HEK293T (cell line): Measurements from ENCODE around the gene TMEM178B.

Experiments
- CTCF ChIA-PET: fragments of 350-600 bp; formaldehyde crosslinking; extraction: SDS; loops from one replicate; lab custom pipeline; 2021; ENCODE audit warnings: antibody characterized with exemption, inconsistent platforms; lab: Yijun Ruan, JAX
- POLR2A ChIA-PET: fragments of 350-600 bp; formaldehyde crosslinking; extraction: SDS; loops from one replicate; lab custom pipeline; 2020; ENCODE audit warnings: antibody characterized with exemption, inconsistent platforms; lab: Yijun Ruan, JAX
- DNase-seq: peaks from one replicate; pipeline ENCODE4 v3.0.0; 2012; ENCODE audit warnings: mixed read lengths; ENCODE audit errors: extremely low spot score
- ARNT ChIP-seq: fragments of 450-650 bp; IDR thresholded peaks from 2 replicates; pipeline ENCODE4 v1.6.1; 2017; ENCODE audit warnings: mild to moderate bottlenecking
- BHLHE40 ChIP-seq: fragments of 450-650 bp; IDR thresholded peaks from 2 replicates; pipeline ENCODE4 v1.6.1; 2016; ENCODE audit warnings: mild to moderate bottlenecking, moderate library complexity, borderline replicate concordance
- CTBP1 ChIP-seq: fragments of 450-650 bp; IDR thresholded peaks from 2 replicates; pipeline ENCODE4 v1.6.1; 2016; ENCODE audit warnings: borderline replicate concordance
- ELF4 ChIP-seq: fragments of 450-650 bp; IDR thresholded peaks from 2 replicates; pipeline ENCODE4 v1.6.1; 2017; ENCODE audit warnings: antibody characterized with exemption
- FOXA1 ChIP-seq: fragments of 450-650 bp; IDR thresholded peaks from 2 replicates; pipeline ENCODE4 v1.6.1; 2016; ENCODE audit warnings: mild to moderate bottlenecking
- FOXK2 ChIP-seq: fragments of 450-650 bp; IDR thresholded peaks from 2 replicates; pipeline ENCODE4 v1.6.1; 2016; ENCODE audit warnings: mild to moderate bottlenecking
- FOXM1 ChIP-seq: fragments of 450-650 bp; IDR thresholded peaks from 2 replicates; pipeline ENCODE4 v1.6.1; 2017; ENCODE audit warnings: mild to moderate bottlenecking, borderline replicate concordance
- HDGF ChIP-seq: fragments of 450-650 bp; IDR thresholded peaks from 2 replicates; pipeline ENCODE4 v1.6.1; 2017; ENCODE audit warnings: antibody characterized with exemption, borderline replicate concordance
- L3MBTL2 ChIP-seq: fragments of 450-650 bp; conservative IDR thresholded peaks from 2 replicates; pipeline ENCODE4 v1.6.1; 2016; ENCODE audit warnings: mild to moderate bottlenecking
- LEF1 ChIP-seq: fragments of 450-650 bp; IDR thresholded peaks from 2 replicates; pipeline ENCODE4 v1.6.1; 2017; ENCODE audit warnings: mild to moderate bottlenecking, borderline replicate concordance
- NFRKB ChIP-seq: fragments of 450-650 bp; IDR thresholded peaks from 2 replicates; pipeline ENCODE4 v1.6.1; 2016; ENCODE audit warnings: mild to moderate bottlenecking, moderate library complexity
- SP1 ChIP-seq: fragments of 450-650 bp; IDR thresholded peaks from 2 replicates; pipeline ENCODE4 v1.6.1; 2017
- SUZ12 ChIP-seq: fragments of 450-650 bp; IDR thresholded peaks from 2 replicates; pipeline ENCODE4 v1.6.1; 2016; ENCODE audit warnings: mild to moderate bottlenecking
- TARDBP ChIP-seq: fragments of 450-650 bp; IDR thresholded peaks from 2 replicates; pipeline ENCODE4 v1.6.1; 2016
- ZNF384 ChIP-seq: fragments of 450-650 bp; IDR thresholded peaks from 2 replicates; pipeline ENCODE4 v1.6.1; 2016
- TF ChIP-seq, protein P1 (sequence below): fragments of 450-650 bp; IDR thresholded peaks from 2 replicates; pipeline ENCODE4 v1.6.1; 2016

Gene TMEM178B

DNA sequence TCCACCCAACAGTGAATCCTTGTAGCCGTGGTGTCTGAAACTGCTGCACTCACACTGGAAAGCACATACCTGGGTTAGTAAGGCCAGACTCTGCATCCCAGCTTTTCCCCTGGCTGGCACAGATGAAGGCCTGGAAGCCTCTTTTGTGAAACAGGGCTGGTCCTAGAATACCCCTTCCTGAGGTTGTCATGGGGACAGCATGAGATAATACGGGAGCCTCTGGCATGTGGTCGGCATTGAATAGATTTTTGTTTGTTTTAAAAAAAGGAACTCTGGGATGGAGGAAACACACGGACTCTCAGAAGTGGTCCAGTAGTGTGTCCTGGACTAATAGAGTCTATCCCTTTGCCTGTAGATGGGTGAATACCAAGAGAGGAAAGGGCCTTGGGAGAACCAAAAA is 129.7 kb downstream of the TMEM178B start:
- POLR2A ChIA-PET: no interaction called here
- CTCF ChIA-PET: no interaction called here
- DNase-seq: no peak
- TF ChIP-seq NFRKB (no peak), HDGF (no peak), ARNT (no peak), L3MBTL2 (no peak), ZNF384 (no peak), ELF4 (no peak), SUZ12 (no peak), FOXA1 (no peak), TARDBP (no peak)
- TF ChIP-seq, protein P1, sequence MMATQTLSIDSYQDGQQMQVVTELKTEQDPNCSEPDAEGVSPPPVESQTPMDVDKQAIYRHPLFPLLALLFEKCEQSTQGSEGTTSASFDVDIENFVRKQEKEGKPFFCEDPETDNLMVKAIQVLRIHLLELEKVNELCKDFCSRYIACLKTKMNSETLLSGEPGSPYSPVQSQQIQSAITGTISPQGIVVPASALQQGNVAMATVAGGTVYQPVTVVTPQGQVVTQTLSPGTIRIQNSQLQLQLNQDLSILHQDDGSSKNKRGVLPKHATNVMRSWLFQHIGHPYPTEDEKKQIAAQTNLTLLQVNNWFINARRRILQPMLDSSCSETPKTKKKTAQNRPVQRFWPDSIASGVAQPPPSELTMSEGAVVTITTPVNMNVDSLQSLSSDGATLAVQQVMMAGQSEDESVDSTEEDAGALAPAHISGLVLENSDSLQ: no peak

DNA sequence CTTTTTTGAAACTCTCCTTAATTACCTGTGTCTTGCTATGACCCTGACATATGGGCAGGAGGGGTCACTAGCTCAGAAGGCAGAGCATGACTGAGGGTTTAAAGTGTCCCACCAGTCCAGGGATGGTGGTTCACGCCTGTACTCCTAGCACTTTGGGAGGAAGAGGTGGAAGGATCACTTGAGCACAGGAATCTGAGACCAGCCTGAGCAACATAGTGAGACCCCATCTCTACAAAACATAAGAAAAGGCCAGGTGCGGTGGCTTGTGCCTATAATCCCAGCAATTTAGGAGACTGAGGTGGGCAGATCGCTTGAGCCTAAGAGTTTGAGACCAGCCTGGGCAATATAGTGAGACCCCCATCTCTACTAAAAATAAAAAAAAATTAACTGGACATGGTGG is 133.8 kb downstream of the TMEM178B start:
- ChIA-PET CTCF (no interaction called here), POLR2A (no interaction called here)
- DNase-seq: no peak
- TF ChIP-seq SP1 (no peak), CTBP1 (no peak), HDGF (no peak), FOXM1 (no peak), FOXA1 (no peak), NFRKB (no peak), ARNT (no peak), ELF4 (no peak), LEF1 (no peak), ZNF384 (no peak), TARDBP (no peak), FOXK2 (no peak), BHLHE40 (no peak), SUZ12 (no peak), L3MBTL2 (no peak)
- TF ChIP-seq, protein P1: no peak

DNA sequence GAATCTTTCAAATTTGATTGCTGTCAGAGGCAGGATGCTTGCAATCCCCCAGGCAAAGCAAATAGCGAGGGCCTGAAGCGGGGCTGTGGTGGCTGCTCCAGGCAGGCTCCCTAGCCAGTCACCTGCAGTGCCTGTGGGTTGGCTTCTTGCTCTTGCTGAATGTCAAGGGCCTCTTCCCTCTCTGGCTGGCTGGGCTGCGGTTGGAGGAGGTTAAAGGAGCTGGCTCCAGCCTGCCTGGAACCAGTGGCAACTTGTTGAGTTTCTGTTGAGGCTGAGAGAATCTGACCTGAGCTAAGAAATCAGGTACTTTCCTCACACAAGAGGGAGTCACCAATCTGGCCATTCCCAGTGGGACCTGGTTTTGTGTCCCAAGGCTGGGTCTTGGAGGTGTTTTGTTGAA is 134.7 kb downstream of the TMEM178B start:
- CTCF ChIA-PET: no interaction called here
- TF ChIP-seq SP1 (no peak), CTBP1 (no peak), ARNT (no peak), HDGF (no peak), BHLHE40 (no peak), ELF4 (no peak), ZNF384 (no peak), TARDBP (no peak), FOXM1 (no peak), FOXA1 (no peak), NFRKB (no peak), LEF1 (no peak), FOXK2 (no peak), L3MBTL2 (no peak), SUZ12 (no peak)
- TF ChIP-seq, protein P1: no peak
- no peak for DNase-seq
- POLR2A ChIA-PET: no interaction called here

DNA sequence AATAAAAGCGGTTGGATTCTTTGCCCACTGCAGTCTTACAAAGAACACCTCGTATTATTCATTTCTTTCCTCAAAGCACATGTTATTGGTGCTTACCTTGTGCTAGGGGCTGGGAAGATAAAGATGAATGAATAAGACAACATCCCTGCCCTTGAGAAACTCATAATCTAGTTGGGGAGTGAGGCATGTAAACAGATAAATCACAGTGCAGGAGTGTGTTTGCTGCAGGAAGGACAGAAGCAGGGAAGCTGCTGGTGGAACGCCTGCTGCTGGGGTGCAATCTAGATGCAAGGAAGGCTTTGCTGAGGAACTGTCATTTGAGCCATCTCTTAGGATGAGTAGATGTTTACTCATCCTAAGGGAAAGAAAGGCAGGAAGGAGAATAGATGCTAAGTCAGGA is 135.6 kb downstream of the TMEM178B start:
- no peak for TF ChIP-seq ELF4
- TF ChIP-seq, protein P1: no peak
- no peak for TF ChIP-seq BHLHE40
- no peak for TF ChIP-seq CTBP1
- no peak for TF ChIP-seq FOXA1
- TF ChIP-seq ARNT: no peak
- no peak for TF ChIP-seq TARDBP
- no peak for TF ChIP-seq HDGF
- no peak for TF ChIP-seq NFRKB
- no peak for TF ChIP-seq FOXK2
- no peak for TF ChIP-seq SUZ12
- no peak for TF ChIP-seq ZNF384
- no peak for TF ChIP-seq L3MBTL2
- TF ChIP-seq LEF1: no peak
- TF ChIP-seq FOXM1: no peak
- no peak for TF ChIP-seq SP1
- POLR2A ChIA-PET: no interaction called here
- no peak for DNase-seq
- CTCF ChIA-PET: no interaction called here

DNA sequence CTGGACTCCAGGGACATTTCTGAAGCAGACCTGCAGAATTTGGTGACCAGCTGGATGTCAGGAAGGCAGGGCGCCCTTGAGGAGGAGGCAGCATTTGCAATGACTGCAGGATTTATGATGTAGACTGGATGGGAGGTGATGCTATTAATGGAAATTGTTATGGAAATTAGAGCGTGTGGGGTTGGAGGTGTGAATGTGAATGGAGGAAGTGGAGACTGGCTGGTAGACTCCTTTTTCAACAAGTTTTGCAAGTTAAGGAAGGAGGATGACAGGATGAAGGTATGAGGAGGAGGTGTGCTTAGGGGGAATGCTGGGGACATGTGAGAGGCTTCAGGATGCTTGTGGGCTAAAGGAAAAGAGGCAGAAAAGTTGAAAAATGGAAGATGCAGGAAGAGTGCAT is 137.0 kb downstream of the TMEM178B start:
- no peak for TF ChIP-seq SUZ12
- TF ChIP-seq ELF4: no peak
- TF ChIP-seq, protein P1: no peak
- TF ChIP-seq FOXM1: no peak
- TF ChIP-seq TARDBP: no peak
- TF ChIP-seq FOXA1: no peak
- no peak for TF ChIP-seq FOXK2
- no peak for TF ChIP-seq NFRKB
- TF ChIP-seq BHLHE40: no peak
- no peak for DNase-seq
- ChIA-PET CTCF (no interaction called here), POLR2A (no interaction called here)
